HepG2 (cell line): ENCODE results near the gene LTBR. TPM values are rescaled to one million over a fixed set of nuclear protein-coding genes. Genes with fewer than 3 reads are reported as not detected.

Experiments
- ATF7-NPFF ChIP-seq: sonication (generic); formaldehyde crosslinking; IDR thresholded peaks from 2 replicates; pipeline ENCODE4 v1.8.1; 2023; ENCODE audit warnings: mild to moderate bottlenecking, low read depth, missing genetic modification reagents, moderate library complexity
- EHMT2 ChIP-seq: fragments of 200-600 bp; sonication (generic); IDR thresholded peaks from 2 replicates; pipeline ENCODE4 v1.7.0; 2017; ENCODE audit warnings: antibody characterized with exemption, low read depth, low read length, borderline replicate concordance
- FIP1L1 ChIP-seq: fragments of 200-400 bp; formaldehyde crosslinking; IDR thresholded peaks from 2 replicates; pipeline ENCODE4 v1.6.1; 2018; ENCODE audit warnings: low read depth, mild to moderate bottlenecking, low read length, moderate library complexity, borderline replicate concordance; ENCODE audit not compliant: insufficient read depth
- FOXP1 ChIP-seq, 2 experiments: fragments of 450-650 bp in 1 of 2; IDR thresholded peaks; 2 replicates each; pipeline ENCODE4 v1.6.1; 2017 to 2018; ENCODE audit warnings: antibody characterized with exemption in 1 of 2
- IRX3 ChIP-seq: sonication (generic); formaldehyde crosslinking; IDR thresholded peaks from 2 replicates; pipeline ENCODE4 v1.8.1; 2023; ENCODE audit warnings: mild to moderate bottlenecking, low read depth, missing genetic modification reagents, borderline replicate concordance
- KDM5B ChIP-seq: sonication (generic); formaldehyde crosslinking; IDR thresholded peaks from 2 replicates; pipeline ENCODE4 v1.4.0; 2020; ENCODE audit warnings: missing genetic modification reagents, mild to moderate bottlenecking, borderline replicate concordance
- KLF11 ChIP-seq: IDR thresholded peaks from 2 replicates; pipeline ENCODE4 v1.6.1; 2016; ENCODE audit warnings: missing compliant biosample characterization
- KLF16 ChIP-seq, 2 experiments: sonication (generic) in 1 of 2; formaldehyde crosslinking in 1 of 2; IDR thresholded peaks; 2 replicates each; pipeline versions ENCODE4 v1.6.1 to v1.8.0; 2016 to 2023; ENCODE audit warnings: missing genetic modification reagents in 2 of 2, missing compliant biosample characterization in 1 of 2
- PAWR ChIP-seq: sonication (generic); formaldehyde crosslinking; IDR thresholded peaks from 2 replicates; pipeline ENCODE4 v1.4.0; 2020; ENCODE audit warnings: missing genetic modification reagents, mild to moderate bottlenecking, borderline replicate concordance
- RNF2 ChIP-seq: fragments of 450-650 bp; conservative IDR thresholded peaks from 2 replicates; pipeline ENCODE4 v1.6.1; 2016; ENCODE audit warnings: low read depth
- ZNF235 ChIP-seq: sonication (generic); formaldehyde crosslinking; IDR thresholded peaks from 2 replicates; pipeline ENCODE4 v1.8.1; 2023; ENCODE audit warnings: mild to moderate bottlenecking, missing genetic modification reagents, borderline replicate concordance
- ZNF263 ChIP-seq: sonication (generic); formaldehyde crosslinking; IDR thresholded peaks from 2 replicates; pipeline ENCODE4 v1.4.0; 2020; ENCODE audit warnings: missing genetic modification reagents
- ZNF34 ChIP-seq: sonication (generic); formaldehyde crosslinking; IDR thresholded peaks from 2 replicates; pipeline ENCODE4 v1.4.0; 2020; ENCODE audit warnings: mild to moderate bottlenecking, missing genetic modification reagents, borderline replicate concordance
- ZNF562 ChIP-seq: sonication (generic); formaldehyde crosslinking; IDR thresholded peaks from 2 replicates; pipeline ENCODE4 v1.8.0; 2022; ENCODE audit warnings: missing genetic modification reagents, borderline replicate concordance
- ZNF577 ChIP-seq: sonication (generic); formaldehyde crosslinking; IDR thresholded peaks from 2 replicates; pipeline ENCODE4 v1.4.0; 2020; ENCODE audit warnings: mild to moderate bottlenecking, low read depth, missing genetic modification reagents, borderline replicate concordance
- ZNF660 ChIP-seq: sonication (generic); formaldehyde crosslinking; IDR thresholded peaks from 2 replicates; pipeline ENCODE4 v1.5.1; 2020; ENCODE audit warnings: mild to moderate bottlenecking, low read depth, missing genetic modification reagents, borderline replicate concordance
- polyA plus RNA-seq, 8 experiments: library from polyadenylated mRNA; depleted of rRNA in 3 of 8; stranded (reverse) in 7 of 8; unstranded in 1 of 8; fragments of >200 nt; fragmentation: Illumina TruSeq in 4 of 8; extraction: Trizol in 4 of 8; gene quantifications; 2 replicates each; pipeline versions ENCODE4 v1.2.1 to v1.2.3, GENCODE V29; 2011 to 2016; ENCODE audit warnings: low read depth in 4 of 8, missing spikeins in 1 of 8, mixed read lengths in 1 of 8; ENCODE audit not compliant: insufficient read depth in 1 of 8
- total RNA-seq, 5 experiments: library from RNA; depleted of rRNA; stranded (reverse); fragments of >200 nt; fragmentation: Illumina TruSeq; extraction: Trizol; gene quantifications; 2 replicates each; pipeline ENCODE4 v1.2.3, GENCODE V29; 2016; ENCODE audit warnings: low read depth in 1 of 5
- TF ChIP-seq, protein P1 (sequence below): sonication (generic); formaldehyde crosslinking; IDR thresholded peaks from 2 replicates; pipeline ENCODE4 v1.5.1; 2020; ENCODE audit warnings: missing genetic modification reagents, mild to moderate bottlenecking, borderline replicate concordance
- TF ChIP-seq, protein P2 (sequence below): conservative IDR thresholded peaks from 2 replicates; pipeline ENCODE4 v1.6.1; 2018; ENCODE audit warnings: missing genetic modification reagents
- TF ChIP-seq, protein P3 (sequence below): sonication (generic); formaldehyde crosslinking; IDR thresholded peaks from 2 replicates; pipeline ENCODE4 v1.4.0; 2020; ENCODE audit warnings: low read depth, mild to moderate bottlenecking, missing genetic modification reagents
- TF ChIP-seq, protein P4 (sequence below): sonication (generic); formaldehyde crosslinking; IDR thresholded peaks from 2 replicates; pipeline ENCODE4 v1.9.0; 2022; ENCODE audit warnings: missing genetic modification reagents, mild to moderate bottlenecking, borderline replicate concordance
- TF ChIP-seq, protein P5 (sequence below): sonication (generic); formaldehyde crosslinking; IDR thresholded peaks from 2 replicates; pipeline ENCODE4 v1.5.0; 2020; ENCODE audit warnings: mild to moderate bottlenecking, low read depth, missing genetic modification reagents, borderline replicate concordance

Gene LTBR
- total and polyA plus RNA-seq, 2 of the 13 experiments (the other 11 are each of a cell fraction or from before 2014, with no cell fraction given): 31.4 to 34.8 TPM

DNA sequence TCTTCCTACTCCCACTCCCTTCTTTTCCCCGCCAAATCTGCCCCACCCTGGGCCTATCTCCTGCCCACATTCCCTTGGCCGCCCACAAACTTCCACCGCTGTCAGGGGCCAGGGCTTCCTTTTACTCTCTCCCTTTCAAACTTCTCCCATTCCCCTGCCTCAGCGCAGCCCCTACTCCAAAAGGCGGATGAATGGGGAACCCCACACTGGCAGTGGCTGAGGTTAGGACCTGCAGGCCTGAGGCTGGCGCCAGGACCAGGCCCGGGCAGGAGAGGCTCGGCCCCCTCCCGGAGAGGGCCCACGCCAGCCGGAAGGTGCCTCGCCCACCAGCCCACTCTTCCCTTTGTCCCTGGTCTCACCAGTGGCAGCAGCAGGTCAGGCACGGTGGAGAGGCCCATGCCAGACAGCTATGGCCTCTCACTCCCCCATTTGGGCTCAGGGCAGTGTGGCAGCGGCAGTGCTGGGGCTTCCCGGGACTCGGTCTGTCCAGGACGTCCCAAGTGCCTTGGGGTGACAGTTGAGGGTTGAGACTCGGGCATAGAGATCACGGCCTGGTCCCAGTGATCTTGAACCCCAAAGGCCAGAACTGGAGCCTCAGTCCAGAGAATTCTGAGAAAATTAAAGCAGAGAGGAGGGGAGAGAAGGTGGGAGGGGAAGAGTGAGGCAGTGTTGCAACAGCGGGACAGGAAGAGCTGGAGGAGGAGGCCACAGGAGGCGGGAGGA, 42.4 kb upstream of the LTBR start, which contains the start of gene TNFRSF1A (continued):
- TF ChIP-seq FIP1L1 (no peak), FOXP1 (IDR thresholded peaks at IDR 0.05) (no peak), FOXP1 (CRISPR knock-in tag; IDR thresholded peaks at IDR 0.05) (no peak), PAWR (no peak), ZNF263 (no peak; the same call in 1 of the 2 replicates), ATF7-NPFF (CRISPR knock-in tag) (peak; percentile 61; the same call in 1 of the 2 replicates), RNF2 (no peak), KLF11 (no peak; the same call in 1 of the 2 replicates), KLF16 (CRISPR knock-in tag; IDR thresholded peaks at IDR 0.05) (peak; percentile 43 to 50; a peak in 1 of 4 replicates), EHMT2 (no peak), KDM5B (peak; percentile 40; the same call in 1 of the 2 replicates), ZNF577 (no peak), ZNF34 (CRISPR knock-in tag) (no peak), ZNF562 (CRISPR knock-in tag) (no peak), ZNF235 (CRISPR knock-in tag) (no peak), IRX3 (no peak), ZNF660 (no peak)
- TF ChIP-seq, protein P1, sequence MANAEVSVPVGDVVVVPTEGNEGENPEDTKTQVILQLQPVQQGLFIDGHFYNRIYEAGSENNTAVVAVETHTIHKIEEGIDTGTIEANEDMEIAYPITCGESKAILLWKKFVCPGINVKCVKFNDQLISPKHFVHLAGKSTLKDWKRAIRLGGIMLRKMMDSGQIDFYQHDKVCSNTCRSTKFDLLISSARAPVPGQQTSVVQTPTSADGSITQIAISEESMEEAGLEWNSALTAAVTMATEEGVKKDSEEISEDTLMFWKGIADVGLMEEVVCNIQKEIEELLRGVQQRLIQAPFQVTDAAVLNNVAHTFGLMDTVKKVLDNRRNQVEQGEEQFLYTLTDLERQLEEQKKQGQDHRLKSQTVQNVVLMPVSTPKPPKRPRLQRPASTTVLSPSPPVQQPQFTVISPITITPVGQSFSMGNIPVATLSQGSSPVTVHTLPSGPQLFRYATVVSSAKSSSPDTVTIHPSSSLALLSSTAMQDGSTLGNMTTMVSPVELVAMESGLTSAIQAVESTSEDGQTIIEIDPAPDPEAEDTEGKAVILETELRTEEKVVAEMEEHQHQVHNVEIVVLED (CRISPR knock-in tag): no peak
- TF ChIP-seq, protein P2, sequence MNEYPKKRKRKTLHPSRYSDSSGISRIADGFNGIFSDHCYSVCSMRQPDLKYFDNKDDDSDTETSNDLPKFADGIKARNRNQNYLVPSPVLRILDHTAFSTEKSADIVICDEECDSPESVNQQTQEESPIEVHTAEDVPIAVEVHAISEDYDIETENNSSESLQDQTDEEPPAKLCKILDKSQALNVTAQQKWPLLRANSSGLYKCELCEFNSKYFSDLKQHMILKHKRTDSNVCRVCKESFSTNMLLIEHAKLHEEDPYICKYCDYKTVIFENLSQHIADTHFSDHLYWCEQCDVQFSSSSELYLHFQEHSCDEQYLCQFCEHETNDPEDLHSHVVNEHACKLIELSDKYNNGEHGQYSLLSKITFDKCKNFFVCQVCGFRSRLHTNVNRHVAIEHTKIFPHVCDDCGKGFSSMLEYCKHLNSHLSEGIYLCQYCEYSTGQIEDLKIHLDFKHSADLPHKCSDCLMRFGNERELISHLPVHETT (CRISPR knock-in tag): no peak
- TF ChIP-seq, protein P3, sequence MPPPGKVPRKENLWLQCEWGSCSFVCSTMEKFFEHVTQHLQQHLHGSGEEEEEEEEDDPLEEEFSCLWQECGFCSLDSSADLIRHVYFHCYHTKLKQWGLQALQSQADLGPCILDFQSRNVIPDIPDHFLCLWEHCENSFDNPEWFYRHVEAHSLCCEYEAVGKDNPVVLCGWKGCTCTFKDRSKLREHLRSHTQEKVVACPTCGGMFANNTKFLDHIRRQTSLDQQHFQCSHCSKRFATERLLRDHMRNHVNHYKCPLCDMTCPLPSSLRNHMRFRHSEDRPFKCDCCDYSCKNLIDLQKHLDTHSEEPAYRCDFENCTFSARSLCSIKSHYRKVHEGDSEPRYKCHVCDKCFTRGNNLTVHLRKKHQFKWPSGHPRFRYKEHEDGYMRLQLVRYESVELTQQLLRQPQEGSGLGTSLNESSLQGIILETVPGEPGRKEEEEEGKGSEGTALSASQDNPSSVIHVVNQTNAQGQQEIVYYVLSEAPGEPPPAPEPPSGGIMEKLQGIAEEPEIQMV (CRISPR knock-in tag): no peak
- TF ChIP-seq, protein P4, sequence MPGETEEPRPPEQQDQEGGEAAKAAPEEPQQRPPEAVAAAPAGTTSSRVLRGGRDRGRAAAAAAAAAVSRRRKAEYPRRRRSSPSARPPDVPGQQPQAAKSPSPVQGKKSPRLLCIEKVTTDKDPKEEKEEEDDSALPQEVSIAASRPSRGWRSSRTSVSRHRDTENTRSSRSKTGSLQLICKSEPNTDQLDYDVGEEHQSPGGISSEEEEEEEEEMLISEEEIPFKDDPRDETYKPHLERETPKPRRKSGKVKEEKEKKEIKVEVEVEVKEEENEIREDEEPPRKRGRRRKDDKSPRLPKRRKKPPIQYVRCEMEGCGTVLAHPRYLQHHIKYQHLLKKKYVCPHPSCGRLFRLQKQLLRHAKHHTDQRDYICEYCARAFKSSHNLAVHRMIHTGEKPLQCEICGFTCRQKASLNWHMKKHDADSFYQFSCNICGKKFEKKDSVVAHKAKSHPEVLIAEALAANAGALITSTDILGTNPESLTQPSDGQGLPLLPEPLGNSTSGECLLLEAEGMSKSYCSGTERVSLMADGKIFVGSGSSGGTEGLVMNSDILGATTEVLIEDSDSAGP (CRISPR knock-in tag): peak; percentile 70; the same call in 1 of the 2 replicates
- TF ChIP-seq, protein P5, sequence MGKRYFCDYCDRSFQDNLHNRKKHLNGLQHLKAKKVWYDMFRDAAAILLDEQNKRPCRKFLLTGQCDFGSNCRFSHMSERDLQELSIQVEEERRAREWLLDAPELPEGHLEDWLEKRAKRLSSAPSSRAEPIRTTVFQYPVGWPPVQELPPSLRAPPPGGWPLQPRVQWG (CRISPR knock-in tag): no peak
